Smooth muscle cell (in vitro differentiated cells): ENCODE data around the gene HDAC5. TPM values are rescaled to one million over a fixed set of nuclear protein-coding genes. Genes with fewer than 3 reads are reported as not detected.
"Not testable (repeated sequence)": the region's sequence is repeated elsewhere in the genome, so short reads cannot be mapped to it uniquely, and the experiment has no call there.

Experiments used
- DNase-seq: peaks from one replicate; lab custom pipeline; 2025; ENCODE audit not compliant: unreplicated experiment; lab: John Stamatoyannopoulos, UW
- H2AFZ ChIP-seq: fragments of 200-600 bp; sonication (generic); 2 replicates; pipeline ENCODE4 v1.6.0; 2016; ENCODE audit warnings: antibody characterized with exemption, low read depth, mild to moderate bottlenecking
- H3F3A ChIP-seq: fragments of 200-600 bp; sonication (generic); 2 replicates; pipeline ENCODE4 v1.6.0; 2017; ENCODE audit warnings: antibody characterized with exemption, low read depth
- H3K27ac ChIP-seq: fragments of 200-600 bp; sonication (generic); 2 replicates; pipeline ENCODE4 v1.5.1; 2016; ENCODE audit warnings: low read depth, mild to moderate bottlenecking
- H3K27me3 ChIP-seq: fragments of 200-600 bp; sonication (generic); 2 replicates; pipeline ENCODE4 v1.6.1; 2016; ENCODE audit warnings: low read depth, mild to moderate bottlenecking
- H3K36me3 ChIP-seq: fragments of 200-600 bp; sonication (generic); 2 replicates; pipeline ENCODE4 v1.5.1; 2016; ENCODE audit warnings: low read depth
- H3K4me1 ChIP-seq: fragments of 200-600 bp; sonication (generic); 2 replicates; pipeline ENCODE4 v1.5.1; 2016; ENCODE audit warnings: low read depth
- H3K4me2 ChIP-seq: fragments of 200-600 bp; sonication (generic); 2 replicates; pipeline ENCODE4 v1.6.0; 2016; ENCODE audit warnings: mild to moderate bottlenecking
- H3K4me3 ChIP-seq: fragments of 200-600 bp; sonication (generic); 2 replicates; pipeline ENCODE4 v1.5.1; 2016; ENCODE audit warnings: mild to moderate bottlenecking
- H3K79me2 ChIP-seq: fragments of 200-600 bp; sonication (generic); 2 replicates; pipeline ENCODE4 v1.6.0; 2016; ENCODE audit warnings: low read depth, mild to moderate bottlenecking
- H3K9ac ChIP-seq: fragments of 200-600 bp; sonication (generic); 2 replicates; pipeline ENCODE4 v1.6.0; 2016; ENCODE audit warnings: low read depth
- H3K9me3 ChIP-seq: fragments of 200-600 bp; sonication (generic); replicated peaks from 2 replicates; pipeline ENCODE4 v1.5.1; 2016; ENCODE audit warnings: low read depth
- H4K20me1 ChIP-seq: fragments of 200-600 bp; sonication (generic); 2 replicates; pipeline ENCODE4 v1.6.0; 2016; ENCODE audit warnings: low read depth
- CTCF ChIP-seq: fragments of 200-600 bp; sonication (generic); IDR thresholded peaks from 2 replicates; pipeline ENCODE4 v1.5.1; 2017; ENCODE audit warnings: borderline replicate concordance, mild to moderate bottlenecking, antibody characterized with exemption; ENCODE audit not compliant: insufficient read depth, poor library complexity, severe bottlenecking
- WGBS: methylation state at CpG from one replicate; pipeline ENCODE4 v1.1.7; 2016; ENCODE audit warnings: low lambda C conversion rate; 5-methylcytosine and 5-hydroxymethylcytosine counted together
- polyA plus RNA-seq: library from polyadenylated mRNA; unstranded; fragments of >200 nt; fragmentation: Nextera tagmentation; extraction: Ambion mirVana; gene quantifications from 2 replicates; pipeline ENCODE4 v1.2.1, GENCODE V29; 2016
- total RNA-seq: library from RNA; depleted of rRNA; stranded (reverse); fragments of >200 nt; gene quantifications from 2 replicates; pipeline ENCODE4 v1.2.3, GENCODE V29; 2014

Gene HDAC5
- total and polyA plus RNA-seq, 2 experiments from 2014 or later = 52.6 to 65.3 TPM

DNA sequence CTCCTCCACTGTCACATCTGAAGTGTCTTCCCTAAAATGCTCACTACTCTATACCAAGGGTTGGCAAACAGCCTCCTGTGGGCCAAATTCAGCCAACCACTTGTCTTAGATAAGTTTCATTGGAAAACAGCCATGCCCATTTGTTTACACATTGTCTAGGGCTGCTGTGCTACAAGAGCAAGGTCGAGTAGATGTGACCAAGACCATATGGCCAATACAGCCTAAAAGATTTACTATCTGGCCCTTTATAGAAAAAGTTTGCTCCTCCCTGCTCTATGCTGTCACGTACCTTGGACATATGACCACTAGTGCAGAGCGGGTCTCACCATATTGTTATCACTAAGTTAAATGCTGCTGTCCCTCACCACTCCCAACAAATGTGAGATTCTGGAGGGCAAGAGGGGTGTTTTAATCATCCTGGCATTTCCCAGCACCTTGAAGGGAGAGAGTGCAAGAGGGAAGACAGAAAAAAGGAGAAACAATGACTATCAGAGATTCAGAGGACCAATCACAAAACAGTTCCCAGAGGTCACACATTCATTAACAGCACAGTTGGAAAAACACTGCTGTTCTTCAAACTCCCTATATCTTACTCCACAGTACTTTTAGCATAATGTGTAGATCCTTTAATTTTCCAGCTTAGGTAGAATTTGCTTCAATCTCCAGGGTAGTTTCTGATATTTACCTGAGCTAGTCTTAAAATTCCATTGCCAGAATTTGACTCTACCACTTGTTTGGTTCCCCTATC is 70.1 kb downstream of the HDAC5 start:
- H3K27me3 ChIP-seq = no peaks in the 10 kb centered on the region
- no peak overlapping the region for H3K4me3 ChIP-seq
- no peaks in the 10 kb centered on the region for H3F3A ChIP-seq
- H3K36me3 ChIP-seq = peaks cover 7% of the 10 kb centered on the region
- H3K9me3 ChIP-seq = no peaks in the 10 kb centered on the region
- no peak overlapping the region for H3K4me2 ChIP-seq
- 82% methylated on average over 3 of the region's 3 CpGs for WGBS
- DNase-seq = no peak
- no peak overlapping the region for H3K9ac ChIP-seq
- H4K20me1 ChIP-seq = peaks cover 97% of the 10 kb centered on the region
- peaks cover 97% of the 10 kb centered on the region for H3K79me2 ChIP-seq
- H3K4me1 ChIP-seq = no peaks in the 10 kb centered on the region
- no peak overlapping the region for H2AFZ ChIP-seq
- no peak for TF ChIP-seq CTCF
- H3K27ac ChIP-seq = no peak overlapping the region

GRCh38 chr17:44049294-44050060 is 74.0 kb downstream of the HDAC5 start:
- Histone ChIP-seq H3K4me2 (no peak overlapping the region), H3K4me1 (no peaks in the 10 kb centered on the region), H3K9me3 (no peaks in the 10 kb centered on the region), H2AFZ (no peak overlapping the region), H3K36me3 (peaks cover 7% of the 10 kb centered on the region), H3K79me2 (peaks cover 96% of the 10 kb centered on the region), H3K4me3 (no peak overlapping the region), H3F3A (peaks cover 10% of the 10 kb centered on the region), H4K20me1 (peaks cover 94% of the 10 kb centered on the region), H3K27ac (no peak overlapping the region), H3K27me3 (no peaks in the 10 kb centered on the region), H3K9ac (no peak overlapping the region)
- no peak for DNase-seq
- TF ChIP-seq CTCF = no peak
- 96% methylated on average over 9 of the region's 9 CpGs for whole genome bisulfite sequencing

DNA sequence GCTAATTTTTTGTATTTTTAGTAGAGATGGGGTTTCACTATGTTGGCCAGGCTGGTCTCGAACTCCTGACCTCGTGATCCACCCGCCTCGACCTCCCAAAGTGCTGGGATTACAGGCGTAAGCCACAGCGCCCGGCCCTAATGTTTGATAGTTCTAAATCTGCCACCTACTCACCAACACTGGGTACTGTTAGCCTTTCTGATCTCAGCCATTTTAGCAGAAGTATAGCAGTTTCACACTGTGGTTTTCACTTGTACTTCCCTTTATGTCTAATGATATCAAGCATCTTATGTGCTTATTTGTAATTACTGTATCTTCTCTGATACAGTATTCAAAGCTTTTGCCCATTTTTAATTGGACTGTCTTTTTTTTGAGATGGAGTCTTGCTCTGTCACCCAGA is 76.5 kb downstream of the HDAC5 start:
- not testable (repeated sequence) for H3K27ac ChIP-seq, H2AFZ ChIP-seq, H3K27me3 ChIP-seq, H3K4me3 ChIP-seq, H3K9ac ChIP-seq, H3K9me3 ChIP-seq, H3K4me1 ChIP-seq, H3K4me2 ChIP-seq, DNase-seq, H3K36me3 ChIP-seq
- Histone ChIP-seq H4K20me1 (peaks cover 92% of the 10 kb centered on the region), H3F3A (peaks cover 18% of the 10 kb centered on the region), H3K79me2 (peaks cover 92% of the 10 kb centered on the region)
- 100% methylated on average over 7 of the region's 7 CpGs for WGBS

GRCh38 chr17:44045486-44045885 is 78.0 kb downstream of the HDAC5 start:
- no peak for TF ChIP-seq CTCF
- H3K4me3 ChIP-seq = no peak overlapping the region
- H3K9ac ChIP-seq = no peak overlapping the region
- H3F3A ChIP-seq = peaks cover 18% of the 10 kb centered on the region
- H3K27ac ChIP-seq = no peak overlapping the region
- no peak overlapping the region for H2AFZ ChIP-seq
- H3K4me1 ChIP-seq = no peaks in the 10 kb centered on the region
- DNase-seq = no peak
- H3K9me3 ChIP-seq = no peaks in the 10 kb centered on the region
- H3K79me2 ChIP-seq = peaks cover 92% of the 10 kb centered on the region
- no peak overlapping the region for H3K4me2 ChIP-seq
- WGBS = 95% methylated on average over 4 of the region's 4 CpGs
- peaks cover 93% of the 10 kb centered on the region for H4K20me1 ChIP-seq
- H3K36me3 ChIP-seq = peaks cover 3% of the 10 kb centered on the region
- no peaks in the 10 kb centered on the region for H3K27me3 ChIP-seq
